Brain microvascular endothelial cell (primary cell): ENCODE measurements around the gene THSD4.

Experiments
- DNase-seq: peaks from one replicate; pipeline ENCODE4 v3.0.0-alpha.2; 2020
- H3K27ac ChIP-seq: fragments of 250-450 bp; sonication (Bioruptor Pico); 2 replicates; pipeline ENCODE4 v1.5.1; 2020; ENCODE audit warnings: mild to moderate bottlenecking, moderate library complexity
- H3K27me3 ChIP-seq: fragments of 250-450 bp; sonication (Bioruptor Pico); replicated peaks from 2 replicates; pipeline ENCODE4 v1.5.1; 2020; ENCODE audit warnings: mild to moderate bottlenecking
- H3K36me3 ChIP-seq: fragments of 250-450 bp; sonication (Bioruptor Pico); replicated peaks from 2 replicates; pipeline ENCODE4 v1.5.1; 2020; ENCODE audit warnings: mild to moderate bottlenecking
- H3K4me3 ChIP-seq: 2 replicates; pipeline ENCODE4 v1.5.1; 2011; ENCODE audit warnings: low read depth, mild to moderate bottlenecking, control low read depth, low read length, moderate library complexity
- CTCF ChIP-seq: IDR thresholded peaks from 2 replicates; pipeline ENCODE4 v1.5.1; 2011; ENCODE audit warnings: low read depth, mild to moderate bottlenecking, moderate library complexity, low read length, control low read depth, inconsistent platforms; ENCODE audit errors: missing control alignments
- in situ Hi-C: cut with HindIII; loops from 2 replicates; pipeline ENCODE4 v1.10.0; 2017; ENCODE audit warnings: low sequenced_read_pairs, low pct_ligation_motif_present

THSD4 gene

DNA sequence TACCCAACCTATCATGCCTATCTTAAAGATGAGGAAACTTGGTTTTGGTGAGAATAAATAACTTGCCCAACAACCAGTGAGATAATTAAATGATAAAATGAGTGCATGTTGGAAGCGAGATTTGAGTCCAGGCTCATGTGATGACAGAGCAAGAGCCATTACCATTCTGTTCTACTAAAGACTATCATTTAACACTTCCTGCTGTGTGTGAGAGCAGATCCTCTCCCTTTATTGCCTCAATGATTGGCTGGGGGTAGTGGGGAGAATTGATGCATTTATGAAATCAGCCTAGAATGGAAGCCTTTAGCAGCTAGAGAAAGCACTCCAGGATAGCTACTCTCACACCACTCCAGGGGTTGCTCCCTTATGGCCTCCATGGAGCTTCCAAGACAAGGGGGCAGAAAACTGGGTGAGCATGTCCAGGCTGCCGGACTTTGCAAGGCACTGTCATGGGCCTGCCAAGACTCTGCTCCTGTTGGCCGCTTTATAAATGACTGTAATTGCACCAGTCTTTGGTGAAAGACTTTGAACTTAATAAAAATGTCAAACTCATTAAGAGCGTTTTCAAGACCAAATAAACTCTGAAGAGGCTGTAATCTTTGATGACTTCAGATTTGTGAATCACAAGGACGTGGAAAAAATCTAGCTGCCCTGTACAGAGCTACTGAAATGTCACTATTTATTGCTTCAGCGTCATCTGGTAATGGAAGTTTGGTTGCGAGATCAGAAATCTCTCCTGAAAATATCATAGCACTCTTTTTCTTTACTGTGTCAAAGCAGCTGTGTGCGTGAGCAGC lies 486.0 kb downstream of the THSD4 start:
- in situ Hi-C loops = no loop called here
- no peaks in the 10 kb centered on the region for H3K36me3 ChIP-seq
- no peak for DNase-seq
- H3K27ac ChIP-seq = no peak overlapping the region
- no peak for TF ChIP-seq CTCF
- no peaks in the 10 kb centered on the region for H3K27me3 ChIP-seq
- H3K4me3 ChIP-seq = no peak overlapping the region

DNA sequence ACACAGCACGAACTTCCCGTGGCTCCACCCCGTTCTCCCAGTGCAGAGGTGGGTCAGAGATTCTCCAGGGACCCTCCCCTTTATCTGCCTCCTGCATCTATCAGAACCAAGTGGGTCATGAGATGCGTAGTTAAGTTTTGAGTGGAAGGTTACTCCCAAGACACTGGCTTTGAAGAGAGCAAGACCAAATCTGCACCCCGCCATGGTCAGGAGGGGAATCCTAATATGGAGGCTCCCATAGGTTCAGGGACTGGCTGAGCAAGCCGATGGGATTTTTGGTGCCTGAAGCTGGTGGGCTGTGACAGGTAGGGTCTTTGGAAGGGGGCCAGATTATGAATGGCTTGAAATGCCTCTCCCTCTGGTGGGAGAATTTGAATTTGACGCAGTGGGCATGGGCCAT lies 488.1 kb downstream of the THSD4 start:
- H3K36me3 ChIP-seq = no peaks in the 10 kb centered on the region
- DNase-seq = no peak
- in situ Hi-C loops = no loop called here
- H3K27ac ChIP-seq = no peak overlapping the region
- no peak for TF ChIP-seq CTCF
- H3K27me3 ChIP-seq = no peaks in the 10 kb centered on the region
- H3K4me3 ChIP-seq = no peak overlapping the region

GRCh38 chr15:71607383-71607782 lies 492.1 kb downstream of the THSD4 start:
- DNase-seq = no peak
- Histone ChIP-seq H3K27ac (no peak overlapping the region), H3K27me3 (no peaks in the 10 kb centered on the region), H3K36me3 (no peaks in the 10 kb centered on the region), H3K4me3 (no peak overlapping the region)
- TF ChIP-seq CTCF = no peak
- in situ Hi-C loops = no loop called here

GRCh38 chr15:71610728-71611552 lies 495.7 kb downstream of the THSD4 start:
- Histone ChIP-seq H3K36me3 (no peaks in the 10 kb centered on the region), H3K4me3 (no peak overlapping the region), H3K27ac (no peak overlapping the region), H3K27me3 (no peaks in the 10 kb centered on the region)
- no peak for TF ChIP-seq CTCF
- in situ Hi-C loops = no loop called here
- DNase-seq = no peak

DNA sequence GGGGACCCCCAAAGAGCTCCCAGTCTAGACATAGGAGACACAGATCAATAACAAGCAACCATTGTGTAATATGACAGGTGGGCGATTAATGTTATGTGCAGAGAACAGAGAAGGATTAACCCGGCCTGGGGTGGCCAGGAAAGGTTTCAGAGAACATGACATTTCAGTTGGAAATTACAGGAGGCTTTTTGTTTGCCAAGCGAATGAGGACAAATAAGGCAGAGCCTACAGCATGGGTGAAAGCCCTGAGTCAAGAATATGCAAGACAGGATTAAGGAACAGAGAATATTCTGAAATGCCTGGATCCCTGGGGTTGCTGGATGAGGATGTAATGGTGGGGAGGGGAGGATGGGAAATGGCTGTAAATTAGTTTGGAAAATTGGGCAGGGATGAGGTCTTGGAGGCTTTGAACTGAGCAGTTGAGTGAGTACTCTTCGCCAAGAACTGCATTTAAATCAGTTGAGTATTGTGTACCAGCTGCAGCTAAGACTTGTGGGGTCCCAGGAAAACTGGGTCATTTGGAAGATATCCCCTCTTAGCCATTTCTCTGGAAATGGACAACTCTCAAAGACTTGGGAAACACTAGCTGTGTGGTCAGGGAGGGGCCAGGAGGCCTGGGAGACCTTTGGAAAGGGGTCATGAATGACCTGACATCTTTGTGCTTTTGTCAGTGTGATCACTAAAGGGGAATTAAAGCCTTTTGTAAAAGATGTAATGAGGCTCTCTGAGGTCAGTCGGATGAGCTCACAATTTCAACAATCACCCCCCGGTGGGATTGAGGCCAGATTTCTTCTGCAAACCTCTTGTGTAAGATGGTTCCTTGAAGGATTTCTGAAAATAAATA lies 496.5 kb downstream of the THSD4 start:
- Histone ChIP-seq H3K4me3 (no peak overlapping the region), H3K27me3 (no peaks in the 10 kb centered on the region), H3K36me3 (no peaks in the 10 kb centered on the region), H3K27ac (no peak overlapping the region)
- in situ Hi-C loops = no loop called here
- TF ChIP-seq CTCF = no peak
- no peak for DNase-seq
